Measurements from ENCODE around the gene SCGB1C2. TPM values are rescaled to one million over a fixed set of nuclear protein-coding genes. Genes with fewer than 3 reads are reported as not detected.

SCGB1C2 gene
- total RNA-seq, 1 donor from 2014 or later: not detected

DNA sequence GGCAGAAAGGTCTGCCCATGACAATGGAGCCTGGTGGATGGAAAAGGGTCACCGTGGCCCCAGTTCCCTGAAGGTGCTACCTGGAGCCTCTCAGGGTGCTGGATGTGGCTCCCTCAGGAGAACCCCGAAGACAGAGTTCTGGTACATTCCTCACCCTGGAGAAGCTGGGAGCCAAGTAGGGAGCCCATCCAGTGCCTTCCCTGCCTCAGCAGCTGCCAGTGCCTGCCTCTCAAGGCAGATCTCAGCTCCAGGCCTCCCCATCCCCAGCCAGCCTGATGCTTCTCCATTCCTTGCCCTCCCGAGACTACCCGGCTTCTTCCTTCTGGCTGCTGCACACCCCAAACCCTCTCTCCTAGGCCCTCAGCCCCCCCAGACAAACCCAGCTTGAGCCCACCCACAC is 20.5 kb downstream of the SCGB1C2 start:
- intact Hi-C loops (cut with micrococcal nuclease): no loop called here
- Mint-ChIP-seq H3K27ac (no peak overlapping the region), H3K27me3 (peaks cover 5% of the 10 kb centered on the region), H3K9me3 (no peaks in the 10 kb centered on the region), H3K36me3 (ENCODE audit: low read depth) (no peaks in the 10 kb centered on the region), H3K4me3 (no peak overlapping the region), H3K4me1 (no peaks in the 10 kb centered on the region)
- no peak for ATAC-seq (ENCODE audit: low read depth)
- TF ChIP-seq, protein P1, sequence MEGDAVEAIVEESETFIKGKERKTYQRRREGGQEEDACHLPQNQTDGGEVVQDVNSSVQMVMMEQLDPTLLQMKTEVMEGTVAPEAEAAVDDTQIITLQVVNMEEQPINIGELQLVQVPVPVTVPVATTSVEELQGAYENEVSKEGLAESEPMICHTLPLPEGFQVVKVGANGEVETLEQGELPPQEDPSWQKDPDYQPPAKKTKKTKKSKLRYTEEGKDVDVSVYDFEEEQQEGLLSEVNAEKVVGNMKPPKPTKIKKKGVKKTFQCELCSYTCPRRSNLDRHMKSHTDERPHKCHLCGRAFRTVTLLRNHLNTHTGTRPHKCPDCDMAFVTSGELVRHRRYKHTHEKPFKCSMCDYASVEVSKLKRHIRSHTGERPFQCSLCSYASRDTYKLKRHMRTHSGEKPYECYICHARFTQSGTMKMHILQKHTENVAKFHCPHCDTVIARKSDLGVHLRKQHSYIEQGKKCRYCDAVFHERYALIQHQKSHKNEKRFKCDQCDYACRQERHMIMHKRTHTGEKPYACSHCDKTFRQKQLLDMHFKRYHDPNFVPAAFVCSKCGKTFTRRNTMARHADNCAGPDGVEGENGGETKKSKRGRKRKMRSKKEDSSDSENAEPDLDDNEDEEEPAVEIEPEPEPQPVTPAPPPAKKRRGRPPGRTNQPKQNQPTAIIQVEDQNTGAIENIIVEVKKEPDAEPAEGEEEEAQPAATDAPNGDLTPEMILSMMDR (IDR thresholded peaks at IDR 0.05): no peak
- ChIA-PET CTCF (no interaction called here), POLR2A (no interaction called here)
- no peak for DNase-seq

DNA sequence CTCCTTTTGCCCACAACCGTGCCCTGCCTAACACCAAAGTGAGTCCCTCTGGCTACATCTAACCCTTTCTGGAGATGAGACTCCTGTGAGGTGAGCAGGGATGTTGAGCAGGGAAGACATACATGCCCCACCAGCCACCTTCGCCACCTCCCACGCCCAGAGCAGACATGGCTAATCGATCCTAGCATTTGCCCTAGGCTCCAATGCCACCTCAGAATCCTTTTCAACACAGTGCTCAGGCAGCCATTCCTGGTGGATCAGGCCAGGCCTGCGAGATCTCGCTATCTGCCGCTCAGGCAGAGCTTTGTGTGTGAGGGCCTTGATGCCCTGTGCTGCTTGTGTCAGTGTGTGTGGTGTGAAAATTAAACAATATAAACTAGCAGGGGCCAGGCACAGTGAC is 21.0 kb downstream of the SCGB1C2 start:
- H3K36me3 Mint-ChIP-seq (ENCODE audit: low read depth): no peaks in the 10 kb centered on the region
- H3K4me3 Mint-ChIP-seq: no peak overlapping the region
- POLR2A ChIA-PET: no interaction called here
- H3K4me1 Mint-ChIP-seq: no peaks in the 10 kb centered on the region
- no peak overlapping the region for H3K27ac Mint-ChIP-seq
- no peaks in the 10 kb centered on the region for H3K9me3 Mint-ChIP-seq
- ATAC-seq (ENCODE audit: low read depth) (no peak), DNase-seq (no peak)
- intact Hi-C loops (cut with micrococcal nuclease): no loop called here
- peaks cover 7% of the 10 kb centered on the region for H3K27me3 Mint-ChIP-seq
- CTCF ChIA-PET: no interaction called here
- TF ChIP-seq, protein P1 (IDR thresholded peaks at IDR 0.05): no peak

DNA sequence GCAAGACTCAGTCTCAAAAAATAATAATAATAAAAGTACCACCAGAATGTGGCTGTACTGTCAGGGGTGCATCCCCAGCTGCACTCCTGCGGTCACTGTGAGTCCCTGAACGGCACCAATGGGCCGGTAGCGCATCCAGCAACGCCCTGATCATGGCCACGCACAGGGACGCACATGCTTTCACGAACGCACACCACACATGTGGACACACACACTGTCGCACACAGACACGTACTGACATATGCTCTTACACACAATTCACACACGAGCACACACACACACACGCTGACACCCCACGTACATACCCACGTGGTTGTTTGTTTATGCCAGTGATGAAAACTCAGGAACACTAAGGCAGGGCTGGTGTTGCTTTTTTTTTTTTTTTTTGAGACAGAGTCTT is 22.2 kb downstream of the SCGB1C2 start:
- TF ChIP-seq, protein P1 (IDR thresholded peaks at IDR 0.05): no peak
- H3K4me3 Mint-ChIP-seq: no peak overlapping the region
- no peaks in the 10 kb centered on the region for H3K36me3 Mint-ChIP-seq (ENCODE audit: low read depth)
- POLR2A ChIA-PET: no interaction called here
- H3K4me1 Mint-ChIP-seq: no peaks in the 10 kb centered on the region
- CTCF ChIA-PET: no interaction called here
- peaks cover 5% of the 10 kb centered on the region for H3K27me3 Mint-ChIP-seq
- ATAC-seq (ENCODE audit: low read depth) (no peak), DNase-seq (no peak)
- no peak overlapping the region for H3K27ac Mint-ChIP-seq
- H3K9me3 Mint-ChIP-seq: no peaks in the 10 kb centered on the region
- intact Hi-C loops (cut with micrococcal nuclease): no loop called here

- no peak overlapping the region for H3K4me3 Mint-ChIP-seq
- H3K36me3 Mint-ChIP-seq (ENCODE audit: low read depth): no peaks in the 10 kb centered on the region
- TF ChIP-seq, protein P1 (IDR thresholded peaks at IDR 0.05): no peak
- CTCF ChIA-PET: no interaction called here
- no peaks in the 10 kb centered on the region for H3K9me3 Mint-ChIP-seq
- ATAC-seq (ENCODE audit: low read depth) (no peak), DNase-seq (no peak)
- H3K27me3 Mint-ChIP-seq: peaks cover 5% of the 10 kb centered on the region
- no peak overlapping the region for H3K27ac Mint-ChIP-seq
- no peaks in the 10 kb centered on the region for H3K4me1 Mint-ChIP-seq
- POLR2A ChIA-PET: no interaction called here
- intact Hi-C loops (cut with micrococcal nuclease): no loop called here
Observed at GRCh38 chr17:160336-160735, 23.0 kb downstream of the SCGB1C2 start.

GRCh38 chr17:161481-161880 is 24.1 kb downstream of the SCGB1C2 start:
- DNase-seq: no peak
- ATAC-seq (ENCODE audit: low read depth): no peak
- H3K27ac Mint-ChIP-seq: no peak overlapping the region
- no peaks in the 10 kb centered on the region for H3K4me1 Mint-ChIP-seq
- H3K4me3 Mint-ChIP-seq: no peak overlapping the region
- no peaks in the 10 kb centered on the region for H3K9me3 Mint-ChIP-seq
- H3K27me3 Mint-ChIP-seq: peaks cover 5% of the 10 kb centered on the region
- H3K36me3 Mint-ChIP-seq (ENCODE audit: low read depth): no peaks in the 10 kb centered on the region
- ChIA-PET POLR2A (no interaction called here), CTCF (no interaction called here)
- TF ChIP-seq, protein P1 (IDR thresholded peaks at IDR 0.05): no peak
- intact Hi-C loops (cut with micrococcal nuclease): no loop called here

All from activated B cell treated with CpG ODN at 0.5 μM for 24 hours (primary cell).